Measurements from ENCODE around the gene CCDC157. TPM values are rescaled to one million over a fixed set of nuclear protein-coding genes. Genes with fewer than 3 reads are reported as not detected.

Gene CCDC157
- total RNA-seq, 2 donors from 2014 or later = 0.50 to 2.5 TPM

- H3K27me3 Mint-ChIP-seq = no peaks in the 10 kb centered on the region
- ATAC-seq (replicated peaks) = no peak
- no peaks in the 10 kb centered on the region for H3K9me3 Mint-ChIP-seq
- H3K27ac Mint-ChIP-seq = peak overlapping the region; percentile 76
- peaks cover 65% of the 10 kb centered on the region for H3K4me1 Mint-ChIP-seq
- H3K36me3 Mint-ChIP-seq (ENCODE audit: low read depth) = peaks cover 78% of the 10 kb centered on the region
- H3K4me3 Mint-ChIP-seq = no peak overlapping the region
Observed at GRCh38 chr22:30320021-30320556, 36.7 kb upstream of the CCDC157 start.

GRCh38 chr22:30321461-30321860 lies 35.3 kb upstream of the CCDC157 start:
- no peak for ATAC-seq (replicated peaks)
- Mint-ChIP-seq H3K27me3 (no peaks in the 10 kb centered on the region), H3K4me1 (peaks cover 59% of the 10 kb centered on the region), H3K27ac (peak overlapping the region; percentile 42), H3K4me3 (peak overlapping the region; percentile 25), H3K36me3 (ENCODE audit: low read depth) (peaks cover 79% of the 10 kb centered on the region), H3K9me3 (no peaks in the 10 kb centered on the region)

GRCh38 chr22:30323246-30323645 lies 33.6 kb upstream of the CCDC157 start:
- peaks cover 56% of the 10 kb centered on the region for H3K4me1 Mint-ChIP-seq
- no peaks in the 10 kb centered on the region for H3K27me3 Mint-ChIP-seq
- no peaks in the 10 kb centered on the region for H3K9me3 Mint-ChIP-seq
- H3K27ac Mint-ChIP-seq = no peak overlapping the region
- ATAC-seq (replicated peaks) = no peak
- peak overlapping the region; percentile 87 for H3K4me3 Mint-ChIP-seq
- H3K36me3 Mint-ChIP-seq (ENCODE audit: low read depth) = peaks cover 75% of the 10 kb centered on the region

GRCh38 chr22:30324014-30324730 lies 32.6 kb upstream of the CCDC157 start:
- Mint-ChIP-seq H3K27me3 (no peaks in the 10 kb centered on the region), H3K36me3 (ENCODE audit: low read depth) (peaks cover 65% of the 10 kb centered on the region), H3K27ac (peak overlapping the region; percentile 88), H3K4me3 (peak overlapping the region; percentile 87), H3K9me3 (no peaks in the 10 kb centered on the region), H3K4me1 (peaks cover 47% of the 10 kb centered on the region)
- ATAC-seq (replicated peaks) = peak; percentile 15

- Mint-ChIP-seq H3K4me1 (peaks cover 39% of the 10 kb centered on the region), H3K9me3 (no peaks in the 10 kb centered on the region), H3K36me3 (ENCODE audit: low read depth) (peaks cover 62% of the 10 kb centered on the region), H3K27ac (peak overlapping the region; percentile 88), H3K4me3 (peak overlapping the region; percentile 87), H3K27me3 (no peaks in the 10 kb centered on the region)
- peak; percentile 21 for ATAC-seq (replicated peaks)
Observed at GRCh38 chr22:30325065-30325720, 31.6 kb upstream of the CCDC157 start.

- peak overlapping the region; percentile 87 for H3K4me3 Mint-ChIP-seq
- no peaks in the 10 kb centered on the region for H3K27me3 Mint-ChIP-seq
- peaks cover 38% of the 10 kb centered on the region for H3K4me1 Mint-ChIP-seq
- ATAC-seq (replicated peaks) = no peak
- H3K27ac Mint-ChIP-seq = peak overlapping the region; percentile 88
- H3K9me3 Mint-ChIP-seq = no peaks in the 10 kb centered on the region
- H3K36me3 Mint-ChIP-seq (ENCODE audit: low read depth) = peaks cover 62% of the 10 kb centered on the region
Observed at GRCh38 chr22:30325724-30326254, 31.0 kb upstream of the CCDC157 start.

GRCh38 chr22:30326255-30326705 lies 30.5 kb upstream of the CCDC157 start:
- Mint-ChIP-seq H3K27ac (peak overlapping the region; percentile 88), H3K4me1 (peaks cover 37% of the 10 kb centered on the region), H3K9me3 (no peaks in the 10 kb centered on the region), H3K27me3 (no peaks in the 10 kb centered on the region), H3K4me3 (peak overlapping the region; percentile 87), H3K36me3 (ENCODE audit: low read depth) (peaks cover 62% of the 10 kb centered on the region)
- peak; percentile 16 for ATAC-seq (replicated peaks)

GRCh38 chr22:30326706-30327362 lies 30.0 kb upstream of the CCDC157 start, which contains the start of gene TBC1D10A:
TSS of gene TBC1D10A (minus strand) at chr22:30326941. CDS start at chr22:30326881, 60 bp downstream.
- Mint-ChIP-seq H3K4me1 (peaks cover 37% of the 10 kb centered on the region), H3K9me3 (no peaks in the 10 kb centered on the region), H3K27ac (peak within 1 kb of the TSS; percentile 94), H3K27me3 (no peaks in the 10 kb centered on the region), H3K4me3 (peak within 1 kb of the TSS; percentile 94), H3K36me3 (ENCODE audit: low read depth) (peaks cover 64% of the 10 kb centered on the region)
- ATAC-seq (replicated peaks) = peak; percentile 91

- Mint-ChIP-seq H3K4me3 (peak overlapping the region; percentile 94), H3K36me3 (ENCODE audit: low read depth) (peaks cover 70% of the 10 kb centered on the region), H3K9me3 (no peaks in the 10 kb centered on the region), H3K4me1 (peaks cover 44% of the 10 kb centered on the region), H3K27ac (peak overlapping the region; percentile 94), H3K27me3 (no peaks in the 10 kb centered on the region)
- ATAC-seq (replicated peaks) = no peak
Observed at GRCh38 chr22:30327864-30328345, 28.9 kb upstream of the CCDC157 start.

- Mint-ChIP-seq H3K27me3 (no peaks in the 10 kb centered on the region), H3K9me3 (no peaks in the 10 kb centered on the region), H3K36me3 (ENCODE audit: low read depth) (peaks cover 70% of the 10 kb centered on the region), H3K4me3 (peak overlapping the region; percentile 94), H3K4me1 (peaks cover 37% of the 10 kb centered on the region), H3K27ac (no peak overlapping the region)
- ATAC-seq (replicated peaks) = no peak
Observed at GRCh38 chr22:30328466-30329049, 28.2 kb upstream of the CCDC157 start.

- Mint-ChIP-seq H3K4me3 (peak overlapping the region; percentile 19), H3K4me1 (peaks cover 30% of the 10 kb centered on the region), H3K27ac (peak overlapping the region; percentile 51), H3K27me3 (no peaks in the 10 kb centered on the region), H3K36me3 (ENCODE audit: low read depth) (peaks cover 86% of the 10 kb centered on the region), H3K9me3 (no peaks in the 10 kb centered on the region)
- no peak for ATAC-seq (replicated peaks)
Observed at GRCh38 chr22:30332551-30332950, 24.3 kb upstream of the CCDC157 start.

- Mint-ChIP-seq H3K36me3 (ENCODE audit: low read depth) (peaks cover 87% of the 10 kb centered on the region), H3K4me3 (peak overlapping the region; percentile 56)
- ATAC-seq (replicated peaks) = peak; percentile 77
Observed at GRCh38 chr22:30332994-30333706, 23.7 kb upstream of the CCDC157 start.

GRCh38 chr22:30333707-30334087 lies 23.1 kb upstream of the CCDC157 start:
- H3K4me3 Mint-ChIP-seq = peak overlapping the region; percentile 56
- ATAC-seq (replicated peaks) = peak; percentile 75

More at GRCh38 chr22:30332994-30333706, 23.7 kb upstream of the CCDC157 start:
- H3K9me3 Mint-ChIP-seq = no peaks in the 10 kb centered on the region
- no peaks in the 10 kb centered on the region for H3K27me3 Mint-ChIP-seq
- peak overlapping the region; percentile 51 for H3K27ac Mint-ChIP-seq
- peaks cover 25% of the 10 kb centered on the region for H3K4me1 Mint-ChIP-seq

More at GRCh38 chr22:30333707-30334087, 23.1 kb upstream of the CCDC157 start:
- Mint-ChIP-seq H3K36me3 (ENCODE audit: low read depth) (peaks cover 92% of the 10 kb centered on the region), H3K9me3 (no peaks in the 10 kb centered on the region), H3K27ac (peak overlapping the region; percentile 51), H3K27me3 (no peaks in the 10 kb centered on the region), H3K4me1 (peaks cover 25% of the 10 kb centered on the region)
